SJSA1 (cell line): ENCODE data around the gene ABLIM2. TPM values are rescaled to one million over a fixed set of nuclear protein-coding genes. Genes with fewer than 3 reads are reported as not detected.

Experiments
- DNase-seq, 2 experiments: peaks; one replicate each; pipeline ENCODE4 v3.0.0-alpha.2; 2015 to 2020; ENCODE audit warnings: low spot score in 2 of 2, low read depth in 1 of 2
- H3K27ac ChIP-seq: fragments of 250-450 bp; sonication (Bioruptor Pico); 2 replicates; pipeline ENCODE4 v1.5.1; 2020; ENCODE audit warnings: mild to moderate bottlenecking, moderate library complexity
- H3K27me3 ChIP-seq: fragments of 250-450 bp; sonication (Bioruptor Pico); replicated peaks from 2 replicates; pipeline ENCODE4 v1.5.1; 2020; ENCODE audit warnings: mild to moderate bottlenecking, moderate library complexity
- H3K36me3 ChIP-seq: fragments of 250-450 bp; sonication (Bioruptor Pico); 2 replicates; pipeline ENCODE4 v1.5.1; 2020; ENCODE audit warnings: mild to moderate bottlenecking
- H3K4me1 ChIP-seq: fragments of 250-450 bp; sonication (Bioruptor Pico); replicated peaks from 2 replicates; pipeline ENCODE4 v1.6.1; 2021; ENCODE audit warnings: mild to moderate bottlenecking
- H3K4me3 ChIP-seq: fragments of 250-450 bp; sonication (Bioruptor Pico); 2 replicates; pipeline ENCODE4 v1.5.1; 2020; ENCODE audit warnings: mild to moderate bottlenecking
- H3K9me3 ChIP-seq: fragments of 250-450 bp; sonication (Bioruptor Pico); replicated peaks from 2 replicates; pipeline ENCODE4 v1.5.1; 2020; ENCODE audit warnings: mild to moderate bottlenecking
- total RNA-seq: library from RNA; depleted of rRNA; stranded (reverse); fragments of >200 nt; shearing (Covaris generic); gene quantifications from 2 replicates; pipeline ENCODE4 v1.2.3, GENCODE V29; 2014

Gene ABLIM2
- total RNA-seq, 1 experiment from 2014 or later = 0.13 TPM

DNA sequence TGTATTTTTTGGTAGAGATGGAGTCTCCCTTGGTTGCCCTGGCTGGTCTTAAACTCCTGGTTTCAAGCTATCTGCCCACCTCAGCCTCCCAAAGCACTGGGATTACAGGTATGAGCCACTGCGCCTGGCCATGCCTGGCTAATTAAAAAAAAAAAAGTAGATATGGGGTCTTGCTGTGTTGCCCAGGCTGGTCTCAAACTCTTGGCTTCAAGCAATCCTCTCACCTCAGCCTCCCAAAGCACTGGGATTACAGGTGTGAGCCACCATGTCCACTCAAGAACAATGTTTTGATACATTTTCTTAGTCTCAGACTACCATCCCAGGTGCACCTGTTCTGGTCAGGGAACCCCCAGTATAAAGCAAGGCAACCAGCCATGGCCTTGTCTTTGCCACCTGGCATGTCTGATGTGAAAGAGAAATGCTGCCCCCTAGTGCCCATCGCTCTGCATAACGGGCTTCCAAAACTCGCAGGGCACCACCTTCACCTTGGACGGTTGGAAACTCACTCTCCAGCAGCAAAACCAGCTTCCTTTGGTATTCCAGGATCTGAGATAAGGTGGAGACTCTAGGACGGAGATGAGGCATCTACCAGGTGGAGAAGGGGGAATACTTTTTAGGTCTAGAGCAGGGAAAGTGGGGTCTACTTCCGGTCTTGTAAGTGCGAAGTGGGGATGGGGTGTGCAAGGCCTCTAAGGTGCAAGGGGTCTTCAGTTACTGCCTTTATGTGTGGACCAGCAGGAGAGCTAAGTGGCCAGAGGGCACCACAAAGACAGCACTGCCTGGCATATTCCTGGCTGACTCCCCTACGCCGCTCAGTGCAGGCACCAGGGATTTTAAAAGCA lies 171.2 kb downstream of the ABLIM2 start:
- no peaks in the 10 kb centered on the region for H3K36me3 ChIP-seq
- peaks cover 4% of the 10 kb centered on the region for H3K4me1 ChIP-seq
- peak; percentile 61 to 71 for DNase-seq
- H3K27me3 ChIP-seq = no peaks in the 10 kb centered on the region
- H3K9me3 ChIP-seq = no peaks in the 10 kb centered on the region
- H3K4me3 ChIP-seq = no peak overlapping the region
- H3K27ac ChIP-seq = no peak overlapping the region

DNA sequence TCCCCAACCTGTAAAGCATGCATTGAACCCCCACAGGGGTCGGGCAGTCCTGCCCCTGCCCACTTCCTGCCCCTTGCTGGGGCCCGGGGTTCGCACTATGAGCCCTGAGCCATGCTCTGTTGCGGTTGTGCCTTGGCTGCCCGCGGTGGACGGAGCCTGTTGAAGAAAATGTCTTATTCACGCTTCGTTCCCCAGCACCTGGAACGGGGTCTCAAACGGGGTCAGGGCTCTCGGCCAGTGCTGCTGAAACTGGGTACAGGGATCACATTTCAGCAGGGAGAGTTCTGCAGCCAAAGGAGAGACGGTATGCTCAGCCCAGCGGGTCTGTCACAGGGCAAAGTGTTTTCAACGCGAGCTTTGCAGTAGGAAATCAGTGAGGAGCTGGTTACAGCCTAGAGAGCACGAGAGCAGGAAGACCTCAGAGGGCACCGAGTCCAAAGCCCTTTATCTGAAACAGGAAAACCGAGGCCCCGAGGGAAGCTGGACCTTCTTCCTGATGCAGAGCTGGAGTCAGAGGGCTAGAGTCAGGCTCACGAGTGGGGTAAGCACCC lies 172.6 kb downstream of the ABLIM2 start:
- no peak overlapping the region for H3K27ac ChIP-seq
- no peaks in the 10 kb centered on the region for H3K4me1 ChIP-seq
- H3K9me3 ChIP-seq = no peaks in the 10 kb centered on the region
- no peak overlapping the region for H3K4me3 ChIP-seq
- no peaks in the 10 kb centered on the region for H3K27me3 ChIP-seq
- H3K36me3 ChIP-seq = no peaks in the 10 kb centered on the region
- DNase-seq = no peak

DNA sequence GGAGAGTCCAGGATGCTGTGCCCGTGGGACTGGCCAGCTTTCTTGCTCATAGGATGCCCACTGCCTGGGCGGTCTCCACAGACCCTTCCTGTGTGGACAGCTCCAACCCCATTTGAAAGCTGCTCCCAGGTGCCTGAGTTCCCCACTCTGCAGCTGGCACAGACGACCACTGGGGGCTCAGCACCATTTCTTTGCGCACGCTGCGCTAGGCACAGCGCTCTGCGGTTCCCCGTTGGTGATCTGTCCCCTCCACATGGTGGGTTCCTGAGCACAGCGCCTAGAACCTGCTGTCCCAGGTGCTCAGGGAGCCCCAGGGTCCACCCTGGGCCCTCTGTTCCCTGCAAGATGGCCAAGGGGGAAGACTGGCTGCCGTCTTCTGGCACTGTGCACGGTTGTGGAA lies 173.5 kb downstream of the ABLIM2 start:
- no peaks in the 10 kb centered on the region for H3K9me3 ChIP-seq
- no peak for DNase-seq
- H3K27me3 ChIP-seq = no peaks in the 10 kb centered on the region
- no peaks in the 10 kb centered on the region for H3K4me1 ChIP-seq
- no peak overlapping the region for H3K27ac ChIP-seq
- H3K36me3 ChIP-seq = no peaks in the 10 kb centered on the region
- H3K4me3 ChIP-seq = no peak overlapping the region

DNA sequence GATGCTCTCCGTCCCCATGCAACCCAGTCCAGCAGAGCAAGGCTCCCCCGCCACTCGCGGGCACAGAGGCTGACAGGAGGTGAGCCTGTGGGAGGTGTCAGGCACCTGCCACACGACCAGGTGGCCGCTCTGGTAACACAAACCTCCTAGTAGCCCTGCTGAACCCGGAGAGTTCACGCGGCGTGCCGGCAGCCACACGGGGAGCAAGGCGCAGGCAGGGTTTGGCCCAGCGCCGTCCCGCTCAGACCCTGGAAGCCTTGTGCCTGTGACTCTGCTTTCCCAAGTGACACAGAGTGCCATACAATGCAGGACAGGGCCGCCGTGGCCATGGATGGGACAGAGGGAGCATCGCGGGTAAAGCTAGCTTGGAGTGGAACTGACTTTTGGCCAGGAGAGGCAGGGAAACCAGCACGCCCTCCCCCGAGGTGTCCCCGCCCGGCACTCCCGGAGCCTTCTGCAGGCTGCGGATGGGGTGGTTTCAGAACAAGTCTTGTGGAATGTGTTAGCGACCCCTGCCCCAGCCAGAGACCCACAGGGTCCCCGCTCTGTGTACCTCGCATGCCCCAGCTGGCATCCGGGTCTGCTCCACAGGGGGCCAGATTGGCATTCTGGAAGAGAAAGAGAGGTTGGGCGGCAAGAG lies 174.2 kb downstream of the ABLIM2 start:
- H3K4me1 ChIP-seq = peaks cover 5% of the 10 kb centered on the region
- H3K4me3 ChIP-seq = no peak overlapping the region
- H3K9me3 ChIP-seq = no peaks in the 10 kb centered on the region; the same call in 1 of the 2 replicates
- H3K27me3 ChIP-seq = no peaks in the 10 kb centered on the region
- H3K36me3 ChIP-seq = no peaks in the 10 kb centered on the region
- no peak overlapping the region for H3K27ac ChIP-seq
- DNase-seq = peak in 1 of 2 experiments; percentile 43

DNA sequence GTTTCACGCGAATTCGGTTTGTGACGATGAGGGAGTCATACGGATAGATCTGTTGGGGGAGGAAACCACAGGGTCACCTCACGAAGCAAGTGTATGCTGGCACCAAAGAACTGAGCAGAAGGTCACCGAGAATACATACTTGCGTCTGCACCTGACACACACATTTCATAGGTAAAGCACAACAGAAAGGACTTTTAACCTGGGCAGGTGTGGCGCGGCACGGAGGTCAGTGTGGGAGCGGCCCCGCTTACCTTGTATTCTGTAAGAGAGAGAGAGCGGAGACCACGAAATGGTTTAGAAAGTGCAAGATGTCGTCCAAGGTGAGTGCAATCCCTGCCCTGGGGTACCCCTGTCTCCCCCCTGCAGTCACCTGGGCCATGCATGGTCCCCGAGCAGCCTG lies 175.3 kb downstream of the ABLIM2 start:
- no peaks in the 10 kb centered on the region for H3K27me3 ChIP-seq
- no peak overlapping the region for H3K27ac ChIP-seq
- no peaks in the 10 kb centered on the region; the same call in 1 of the 2 replicates for H3K9me3 ChIP-seq
- H3K36me3 ChIP-seq = no peaks in the 10 kb centered on the region
- peaks cover 14% of the 10 kb centered on the region for H3K4me1 ChIP-seq
- H3K4me3 ChIP-seq = no peak overlapping the region
- DNase-seq = no peak

DNA sequence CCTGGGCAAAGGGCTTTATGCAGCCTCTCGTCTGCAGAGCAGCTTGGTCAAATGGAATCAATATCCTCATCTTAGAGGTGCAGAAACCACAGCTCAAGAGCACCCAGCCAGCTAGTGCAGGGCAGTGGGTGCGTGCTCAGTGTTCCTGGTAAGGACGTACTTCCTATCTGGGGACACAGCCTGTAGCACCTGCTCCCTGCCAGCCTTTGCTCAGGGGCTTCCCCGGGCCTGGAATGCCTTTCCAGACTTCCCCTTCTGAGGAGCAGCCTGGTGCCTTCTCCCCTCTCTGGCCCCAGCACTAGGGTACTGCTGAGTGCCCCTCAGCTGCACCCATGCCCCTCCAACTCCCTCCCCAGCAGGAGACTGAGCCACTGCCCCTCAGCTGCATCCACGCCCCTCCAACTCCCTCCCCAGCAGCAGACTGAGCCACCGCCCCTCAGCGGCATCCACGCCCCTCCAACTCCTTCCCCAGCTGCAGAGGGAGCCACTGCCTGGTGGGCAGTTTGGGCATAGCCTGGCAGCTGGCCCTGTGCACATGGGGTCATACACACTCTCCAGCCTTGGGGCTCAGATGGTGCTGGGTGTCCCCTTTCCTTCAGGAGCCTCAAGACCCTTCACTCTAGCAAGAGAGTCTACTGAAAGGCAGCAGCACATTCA lies 176.7 kb downstream of the ABLIM2 start:
- no peak for DNase-seq
- Histone ChIP-seq H3K4me3 (no peak overlapping the region), H3K27me3 (no peaks in the 10 kb centered on the region), H3K4me1 (peaks cover 17% of the 10 kb centered on the region), H3K36me3 (no peaks in the 10 kb centered on the region), H3K27ac (no peak overlapping the region), H3K9me3 (no peaks in the 10 kb centered on the region; the same call in 1 of the 2 replicates)

DNA sequence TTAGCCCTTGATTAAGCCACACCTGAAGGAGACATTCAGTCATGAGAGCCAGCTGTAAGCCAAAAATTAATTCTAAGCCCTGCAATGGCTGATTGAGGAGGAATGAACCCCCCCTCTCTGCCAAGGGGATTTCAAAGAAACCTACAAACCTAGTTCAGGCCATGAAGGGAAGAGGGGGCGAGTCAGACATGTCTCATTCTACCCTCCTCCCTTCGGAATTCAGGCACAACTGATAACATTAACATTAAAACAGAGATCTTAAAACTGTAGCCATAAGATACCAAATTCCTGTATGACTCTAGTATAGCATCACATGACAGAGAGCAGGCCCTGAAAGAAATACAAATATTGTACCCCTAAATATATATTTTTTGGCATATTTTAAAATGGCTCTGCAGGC lies 178.6 kb downstream of the ABLIM2 start:
- Histone ChIP-seq H3K9me3 (no peaks in the 10 kb centered on the region; the same call in 1 of the 2 replicates), H3K27ac (no peak overlapping the region), H3K4me1 (peaks cover 17% of the 10 kb centered on the region), H3K4me3 (no peak overlapping the region), H3K27me3 (no peaks in the 10 kb centered on the region), H3K36me3 (no peaks in the 10 kb centered on the region)
- no peak for DNase-seq

DNA sequence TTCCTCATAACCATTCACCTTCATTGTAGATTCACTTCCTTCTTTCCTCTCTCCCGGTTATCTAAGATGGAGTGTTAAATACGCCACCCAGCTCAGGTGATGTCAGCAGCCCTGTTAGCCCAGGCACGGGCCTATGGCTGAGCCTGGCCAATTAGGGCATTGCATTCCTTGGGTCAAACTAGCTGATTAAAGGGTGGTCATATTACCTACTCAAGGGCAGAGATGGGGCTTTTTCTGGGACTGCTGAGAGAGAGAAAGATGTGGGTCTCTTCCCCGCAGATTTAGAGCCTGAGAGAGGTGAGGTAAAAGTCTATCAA lies 179.0 kb downstream of the ABLIM2 start:
- H3K9me3 ChIP-seq = no peaks in the 10 kb centered on the region; the same call in 1 of the 2 replicates
- H3K4me3 ChIP-seq = no peak overlapping the region
- no peak overlapping the region for H3K27ac ChIP-seq
- peaks cover 17% of the 10 kb centered on the region for H3K4me1 ChIP-seq
- DNase-seq = no peak
- H3K27me3 ChIP-seq = no peaks in the 10 kb centered on the region
- no peaks in the 10 kb centered on the region for H3K36me3 ChIP-seq

DNA sequence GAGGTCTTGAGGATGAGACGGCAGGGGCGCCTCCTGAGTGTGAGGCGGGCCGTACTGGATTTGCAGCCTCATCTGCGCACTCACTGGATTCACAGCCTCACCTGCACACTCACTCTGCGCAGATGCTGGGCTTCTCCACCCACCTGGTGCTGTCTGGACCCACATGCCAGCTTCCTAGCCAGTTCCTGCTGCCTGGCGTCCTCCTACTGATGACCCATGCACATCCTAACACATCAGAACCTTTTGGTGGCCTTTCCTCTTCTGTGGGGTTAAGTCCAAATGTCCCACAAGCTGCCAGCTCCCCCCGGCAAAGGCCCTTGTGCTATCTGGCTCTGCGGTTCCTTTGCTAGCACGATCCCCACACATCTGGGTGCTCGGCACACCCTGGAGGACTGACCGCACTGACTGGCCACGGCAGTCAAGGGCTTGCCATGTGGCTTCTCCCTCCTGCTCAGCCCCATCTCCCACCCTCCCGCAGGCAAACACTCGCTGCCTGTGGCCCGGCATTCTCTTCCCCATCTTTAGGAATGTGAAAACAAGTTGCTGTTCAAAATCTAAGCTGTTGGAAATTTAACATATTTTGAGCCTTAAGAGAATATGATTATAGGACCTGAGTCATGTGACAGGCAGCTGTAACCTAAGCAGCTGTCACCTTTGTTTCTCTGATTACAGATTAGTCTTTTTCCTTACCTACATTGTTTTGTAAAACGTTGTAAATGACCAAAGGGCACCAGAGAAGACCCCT lies 179.5 kb downstream of the ABLIM2 start:
- Histone ChIP-seq H3K4me1 (peaks cover 17% of the 10 kb centered on the region), H3K4me3 (no peak overlapping the region), H3K27ac (no peak overlapping the region), H3K9me3 (no peaks in the 10 kb centered on the region; the same call in 1 of the 2 replicates), H3K36me3 (no peaks in the 10 kb centered on the region), H3K27me3 (no peaks in the 10 kb centered on the region)
- no peak for DNase-seq

DNA sequence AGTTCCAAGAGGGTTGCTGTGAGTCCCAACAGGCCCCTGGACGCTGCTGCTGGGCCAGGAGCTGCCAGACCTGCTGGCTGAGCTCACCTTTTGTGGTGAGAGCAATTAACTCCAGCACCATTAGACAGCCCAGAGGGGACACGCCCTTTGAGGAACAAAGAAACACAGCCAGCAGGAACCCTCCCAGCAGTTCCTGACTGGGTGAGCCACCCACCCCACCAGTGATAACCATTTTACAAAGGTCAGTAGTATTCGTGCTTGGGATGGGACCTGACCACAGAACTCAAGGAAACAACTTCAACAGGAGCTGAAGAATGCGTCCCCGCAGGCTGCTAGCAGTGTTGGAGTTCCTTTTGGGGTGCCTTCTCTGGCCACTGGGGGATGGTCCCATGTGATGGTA lies 180.1 kb downstream of the ABLIM2 start:
- H3K27ac ChIP-seq = no peak overlapping the region
- H3K4me3 ChIP-seq = no peak overlapping the region
- no peaks in the 10 kb centered on the region for H3K36me3 ChIP-seq
- no peak for DNase-seq
- no peaks in the 10 kb centered on the region; the same call in 1 of the 2 replicates for H3K9me3 ChIP-seq
- H3K27me3 ChIP-seq = no peaks in the 10 kb centered on the region
- peaks cover 20% of the 10 kb centered on the region for H3K4me1 ChIP-seq

DNA sequence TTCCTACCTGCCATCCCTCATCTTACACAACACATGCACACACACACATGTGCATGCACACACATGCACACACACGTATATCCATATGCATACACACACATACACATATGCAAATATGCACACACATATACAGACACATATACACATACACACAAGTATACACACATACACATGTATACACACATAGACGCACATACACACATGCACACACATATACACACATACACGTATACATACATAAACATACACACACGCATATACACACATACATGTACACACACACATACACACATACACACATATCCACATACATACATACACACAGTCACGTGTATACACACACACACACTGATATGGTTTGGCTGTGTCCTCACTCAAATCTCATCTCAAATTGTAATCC lies 182.0 kb downstream of the ABLIM2 start:
- Histone ChIP-seq H3K4me3 (no peak overlapping the region), H3K9me3 (no peaks in the 10 kb centered on the region; the same call in 1 of the 2 replicates), H3K36me3 (no peaks in the 10 kb centered on the region), H3K4me1 (peaks cover 39% of the 10 kb centered on the region), H3K27me3 (no peaks in the 10 kb centered on the region), H3K27ac (no peak overlapping the region)
- DNase-seq = no peak

DNA sequence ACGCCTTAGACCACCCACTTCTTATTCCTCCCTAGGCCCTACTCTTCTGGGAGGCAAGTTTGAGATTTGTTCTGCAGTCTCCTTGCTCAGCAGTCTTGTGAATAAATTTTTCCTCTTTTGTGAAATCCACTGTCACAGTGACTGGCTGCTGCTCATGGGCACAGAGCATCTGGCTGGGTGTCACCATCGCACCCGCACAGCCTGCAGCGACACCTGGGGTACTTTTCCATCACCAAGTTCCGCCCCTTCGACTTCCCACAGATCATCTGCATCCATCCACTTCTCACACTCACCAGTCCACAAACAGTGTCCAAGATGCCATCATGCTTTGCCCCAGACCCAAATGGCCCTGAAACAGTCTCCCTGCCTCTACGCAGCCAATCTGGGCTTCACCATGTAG lies 182.6 kb downstream of the ABLIM2 start:
- H3K4me1 ChIP-seq = peaks cover 45% of the 10 kb centered on the region
- DNase-seq = no peak

DNA sequence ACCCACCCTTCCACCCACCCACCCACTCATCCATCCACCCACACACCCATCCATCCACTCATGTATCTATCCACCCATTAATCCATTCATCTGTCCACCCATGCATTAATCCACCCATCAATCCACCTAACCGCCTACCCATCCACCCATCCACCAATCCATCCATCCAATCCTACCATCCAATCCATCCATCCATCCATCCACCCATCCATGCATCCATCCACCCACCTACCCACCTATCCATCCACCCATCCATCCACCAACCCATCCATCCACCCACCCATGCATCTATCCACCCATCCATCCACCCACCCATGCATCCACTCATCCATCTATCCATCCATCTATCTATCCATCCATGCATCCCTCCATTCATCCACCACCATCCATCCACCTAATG lies 184.2 kb downstream of the ABLIM2 start:
- no peaks in the 10 kb centered on the region for H3K27me3 ChIP-seq
- DNase-seq = no peak
- no peak overlapping the region for H3K27ac ChIP-seq
- H3K9me3 ChIP-seq = no peaks in the 10 kb centered on the region
- H3K4me3 ChIP-seq = no peak overlapping the region
- peaks cover 56% of the 10 kb centered on the region for H3K4me1 ChIP-seq
- H3K36me3 ChIP-seq = no peaks in the 10 kb centered on the region

More for the DNA sequence above, 182.6 kb downstream of the ABLIM2 start:
- H3K27me3 ChIP-seq = no peaks in the 10 kb centered on the region
- no peak overlapping the region for H3K4me3 ChIP-seq
- H3K36me3 ChIP-seq = no peaks in the 10 kb centered on the region
- H3K9me3 ChIP-seq = no peaks in the 10 kb centered on the region; the same call in 1 of the 2 replicates
- H3K27ac ChIP-seq = no peak overlapping the region
